NOMO-1 treated with dmso at 0.1 percent for 144 hours (cell line): Measurements from ENCODE around the gene ANP32A.
"Not testable (repeated sequence)": the region's sequence is repeated elsewhere in the genome, so short reads cannot be mapped to it uniquely, and the experiment has no call there.

Experiments used
- DNase-seq: peaks from one replicate; lab custom pipeline; 2025; ENCODE audit not compliant: unreplicated experiment; lab: John Stamatoyannopoulos, UW

ANP32A gene

DNA sequence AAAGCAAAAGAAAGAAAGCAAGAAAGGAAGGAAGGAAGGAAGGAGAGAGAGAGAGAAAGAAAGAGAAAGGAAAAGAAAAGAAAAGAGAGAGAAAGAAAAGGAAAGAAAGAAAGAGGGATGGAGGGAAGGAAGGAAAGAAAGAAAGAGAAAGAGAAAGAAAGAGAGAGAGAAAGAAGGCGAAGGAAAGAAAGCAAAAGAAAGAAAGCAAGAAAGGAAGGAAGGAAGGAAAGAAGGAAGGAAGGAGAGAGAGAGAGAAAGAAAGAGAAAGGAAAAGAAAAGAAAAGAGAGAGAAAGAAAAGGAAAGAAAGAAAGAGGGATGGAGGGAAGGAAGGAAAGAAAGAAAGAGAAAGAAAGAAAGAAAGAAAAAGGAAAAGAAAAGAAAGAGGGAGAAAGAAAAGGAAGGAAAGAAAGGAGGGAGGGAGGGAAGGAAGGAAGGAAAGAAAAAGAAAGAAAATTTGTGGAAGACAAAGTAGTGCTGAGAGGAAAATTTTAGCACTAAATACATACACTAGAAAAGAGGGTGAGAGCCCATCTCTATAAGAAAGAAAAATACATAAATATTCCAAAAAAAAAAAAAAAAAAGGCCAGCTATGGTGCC, 60.6 kb downstream of the ANP32A start:
- not testable (repeated sequence) for DNase-seq

DNA sequence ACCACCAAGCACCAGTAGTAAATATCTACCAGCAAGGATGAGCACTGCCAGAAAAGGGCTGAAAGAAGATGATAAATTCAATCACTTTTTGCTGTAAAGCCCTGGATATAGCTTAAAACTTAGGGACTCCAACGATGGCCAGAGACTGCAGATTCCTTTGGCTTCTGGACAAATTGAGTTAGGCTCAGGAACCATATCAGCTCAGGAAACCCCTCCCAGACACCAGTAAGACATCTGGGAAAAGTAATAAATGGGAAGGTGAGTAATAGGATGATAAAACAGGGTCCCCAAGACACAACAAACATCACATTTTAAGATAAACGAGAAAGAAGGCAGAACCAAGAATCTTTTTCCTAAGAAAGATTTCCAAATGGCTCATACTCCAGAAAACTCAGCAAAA, 65.0 kb downstream of the ANP32A start:
- DNase-seq: no peak

DNA sequence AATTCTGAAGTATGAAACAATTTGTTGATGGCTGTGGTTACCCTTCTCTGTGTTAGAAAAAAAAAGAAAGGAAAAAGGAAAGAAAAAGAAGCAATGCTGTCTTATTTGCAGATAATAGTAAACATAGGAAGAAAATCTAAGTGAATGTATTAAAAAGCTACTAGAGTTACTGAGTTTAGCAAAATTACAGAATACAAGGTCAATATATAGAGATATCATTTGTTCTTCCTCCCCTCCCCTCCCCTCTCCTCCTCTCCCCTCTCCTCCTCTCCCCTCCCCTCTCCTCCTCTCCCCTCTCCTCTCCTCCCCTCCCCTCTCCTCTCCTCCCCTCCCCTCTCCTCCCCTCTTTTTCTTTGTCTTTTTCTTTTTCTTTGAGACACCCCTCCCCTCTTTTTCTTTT, 69.1 kb downstream of the ANP32A start:
- DNase-seq: no peak

DNA sequence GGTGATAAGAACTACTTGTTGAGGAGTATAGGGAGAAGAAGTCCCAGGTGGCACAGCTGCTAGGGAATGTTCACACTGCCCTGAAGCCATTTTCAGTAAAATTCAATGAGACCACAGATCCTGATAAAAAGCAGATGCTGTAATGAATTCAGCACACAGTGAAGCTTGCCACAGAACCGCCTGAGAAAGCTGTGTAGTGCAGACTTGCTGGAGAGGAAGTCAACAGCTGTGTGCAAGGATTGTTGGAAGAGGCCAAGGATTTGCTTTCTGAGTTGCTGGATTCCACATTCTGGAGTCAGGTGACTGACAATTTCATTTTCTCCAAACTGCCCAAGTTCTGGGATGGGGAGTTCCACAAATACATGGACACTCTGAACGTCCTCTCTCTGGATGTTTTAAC, 70.9 kb downstream of the ANP32A start:
- no peak for DNase-seq

DNA sequence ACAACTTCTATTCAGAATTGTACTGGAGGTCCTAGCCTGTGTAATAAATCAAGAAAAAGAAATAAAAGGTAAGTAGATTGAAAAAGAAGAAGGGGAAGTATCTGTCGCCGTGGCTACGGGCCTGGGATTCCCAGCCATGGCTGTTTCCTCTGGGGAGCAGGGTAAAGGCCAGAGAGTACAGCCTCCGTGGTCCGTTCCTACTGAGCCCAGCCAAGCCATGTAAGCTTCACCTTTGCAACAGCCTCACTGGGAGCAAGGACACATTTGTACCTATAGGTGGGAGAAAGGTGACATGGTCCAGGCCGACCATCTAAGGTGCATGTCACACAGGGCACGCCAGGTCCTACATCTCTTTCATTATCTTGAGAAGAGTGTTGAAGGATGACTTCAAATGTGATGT, 71.3 kb downstream of the ANP32A start:
- DNase-seq: no peak

- DNase-seq: no peak
Observed at GRCh38 chr15:68743256-68743655, 77.4 kb downstream of the ANP32A start.

GRCh38 chr15:68739390-68740080, 81.2 kb downstream of the ANP32A start:
- DNase-seq: no peak

DNA sequence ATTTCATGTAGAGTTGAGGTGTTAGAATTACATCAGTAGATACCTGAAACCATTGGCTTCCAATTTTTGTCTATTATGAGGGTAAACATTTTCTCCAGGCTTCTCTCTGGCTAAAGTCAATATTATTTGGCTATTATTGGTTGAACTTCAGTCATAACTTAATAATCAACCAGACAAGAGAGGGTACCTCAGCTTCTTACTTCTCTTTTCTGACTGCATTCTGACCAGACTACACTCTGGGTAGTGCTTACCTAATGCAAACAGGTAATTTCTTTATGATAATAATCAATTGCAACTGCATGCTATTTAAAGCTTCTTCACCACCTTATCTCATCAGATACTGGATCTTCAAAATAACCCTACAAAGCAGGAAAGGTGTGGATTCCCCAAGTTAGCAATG, 85.1 kb downstream of the ANP32A start:
- DNase-seq: no peak

DNA sequence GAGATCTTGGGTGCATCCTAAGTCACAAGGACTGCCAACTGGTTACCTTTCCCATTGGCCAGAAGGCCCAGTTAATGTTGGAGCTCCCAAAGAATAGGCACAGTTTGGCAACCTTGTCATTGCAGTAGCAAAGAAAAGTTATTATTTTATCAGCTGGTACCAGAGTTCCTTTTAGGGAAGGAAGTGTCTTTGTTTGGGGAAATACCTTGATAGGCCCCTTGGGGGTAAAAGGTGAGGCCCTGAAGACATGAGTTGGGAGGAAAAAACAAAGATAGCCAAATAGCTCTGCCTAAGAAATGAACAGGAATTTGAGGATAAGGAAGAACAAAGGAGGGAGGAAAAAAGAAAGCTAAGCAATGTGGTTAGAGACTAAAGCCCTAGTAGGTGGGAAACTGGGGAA, 85.8 kb downstream of the ANP32A start:
- DNase-seq: no peak

DNA sequence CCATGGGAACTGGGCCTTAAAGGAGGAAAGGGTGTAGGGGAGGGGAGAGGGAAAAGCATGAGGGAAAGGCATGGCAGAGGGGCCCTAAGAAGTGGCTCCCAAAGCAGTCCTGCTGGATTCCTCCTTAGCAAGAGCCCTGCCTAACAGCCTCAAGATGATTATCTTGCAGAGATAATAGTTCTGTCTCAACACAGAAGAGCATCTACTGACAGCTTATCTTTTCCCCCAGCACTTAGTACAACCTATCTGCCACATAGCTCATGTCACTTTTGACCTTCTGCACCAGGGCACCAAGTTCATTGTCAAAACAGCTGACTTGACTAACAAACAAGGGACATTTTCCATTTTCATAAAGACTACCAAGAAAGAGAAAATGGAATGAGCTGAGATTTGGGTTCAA, 86.3 kb downstream of the ANP32A start:
- no peak for DNase-seq

GRCh38 chr15:68733666-68734065, 87.0 kb downstream of the ANP32A start:
- DNase-seq: no peak

GRCh38 chr15:68732451-68732850, 88.2 kb downstream of the ANP32A start:
- DNase-seq: no peak

- no peak for DNase-seq
Observed at GRCh38 chr15:68730976-68731897, 89.5 kb downstream of the ANP32A start.

GRCh38 chr15:68730471-68730919, 90.2 kb downstream of the ANP32A start:
- no peak for DNase-seq

DNA sequence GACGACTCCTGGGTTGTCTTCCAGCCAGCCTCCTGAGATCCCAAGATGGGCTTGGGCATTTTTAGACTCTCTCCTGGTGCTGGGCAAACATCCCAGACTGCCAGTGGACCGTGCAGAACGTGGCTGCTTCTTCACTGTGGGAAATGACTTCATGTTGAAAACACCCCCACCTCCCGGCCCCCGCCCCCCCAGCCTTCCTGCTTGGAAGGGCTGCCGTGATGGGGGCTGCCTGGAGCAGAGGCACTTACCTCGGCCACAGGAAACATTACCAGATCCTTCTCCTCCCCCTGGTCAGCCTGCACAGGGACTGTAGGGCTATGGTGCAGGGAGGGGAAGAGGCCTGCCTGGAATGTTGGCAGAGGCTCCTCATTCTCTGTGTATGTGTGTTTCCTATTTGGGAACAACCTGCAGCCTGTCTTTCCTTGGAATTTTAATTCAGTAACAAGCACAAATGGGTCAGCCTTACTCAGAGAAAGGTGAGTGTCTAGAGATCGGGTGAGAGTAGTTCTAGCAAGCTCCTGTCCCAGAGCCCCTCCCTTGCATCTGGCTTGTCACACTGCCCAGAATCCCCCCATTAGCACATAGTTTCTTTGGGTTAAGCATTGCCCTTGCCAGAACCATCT, 90.8 kb downstream of the ANP32A start:
- DNase-seq: no peak
